DMS114 treated with DMSO at 0.1 percent for 48 hours (cell line): ENCODE data around the gene RSPH1.

Source experiments
- DNase-seq: peaks from one replicate; lab custom pipeline; 2025; ENCODE audit not compliant: unreplicated experiment; lab: John Stamatoyannopoulos, UW

RSPH1 gene

DNA sequence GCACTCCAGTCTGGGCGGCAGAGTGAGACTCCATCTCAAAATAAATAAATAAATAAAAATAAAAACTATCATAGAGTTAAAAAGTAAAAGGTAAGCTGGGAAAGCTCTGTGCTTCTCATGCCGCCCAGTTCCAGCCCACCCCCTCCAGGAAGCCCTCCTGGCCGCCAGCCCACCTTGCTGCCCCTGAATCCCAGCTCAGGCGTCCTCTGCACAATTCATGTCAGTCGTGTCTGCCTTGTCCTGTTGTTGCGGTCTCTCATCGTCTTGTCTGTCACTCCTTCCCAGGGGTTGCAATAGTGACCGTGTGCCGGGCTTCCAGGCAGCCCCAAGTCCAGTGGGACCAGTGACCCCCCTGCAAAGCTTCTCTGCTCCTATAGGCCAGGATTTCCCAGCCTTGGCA lies 44.1 kb downstream of the RSPH1 start:
- no peak for DNase-seq

DNA sequence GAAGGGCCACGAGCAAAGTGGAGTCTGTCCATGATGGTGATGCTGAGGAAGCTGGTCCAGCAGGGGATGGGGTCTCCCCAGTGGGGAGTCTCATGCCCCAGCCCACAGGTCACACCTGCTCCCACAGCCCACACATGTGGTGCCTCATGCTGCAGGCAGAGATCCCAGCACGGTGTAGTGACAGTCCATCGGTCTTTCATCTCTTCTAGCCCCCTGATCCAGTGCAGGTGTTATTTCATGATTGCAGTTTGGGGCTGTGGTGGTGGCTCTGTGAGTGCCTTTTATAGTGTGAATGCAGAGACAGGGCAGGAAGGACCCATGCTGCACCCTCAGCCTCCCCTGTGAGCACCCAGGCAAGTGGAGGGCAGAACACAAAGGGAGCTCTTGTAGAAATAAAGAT lies 47.3 kb downstream of the RSPH1 start:
- DNase-seq = no peak

DNA sequence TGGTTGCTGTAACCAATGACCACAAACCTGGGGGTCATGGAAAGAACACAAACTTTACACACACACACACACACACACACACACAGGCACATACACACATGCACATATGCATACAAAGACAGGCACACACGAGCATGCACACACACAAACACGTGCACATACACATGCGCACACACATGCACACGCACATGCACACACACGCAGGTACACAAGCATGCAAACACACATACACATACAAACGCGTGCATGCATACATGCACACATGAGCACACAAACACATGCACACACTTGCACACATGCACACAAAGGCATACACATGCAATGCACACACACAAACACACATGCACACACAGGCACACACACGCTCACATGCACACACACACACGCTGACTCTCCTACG lies 48.3 kb downstream of the RSPH1 start:
- DNase-seq = no peak

DNA sequence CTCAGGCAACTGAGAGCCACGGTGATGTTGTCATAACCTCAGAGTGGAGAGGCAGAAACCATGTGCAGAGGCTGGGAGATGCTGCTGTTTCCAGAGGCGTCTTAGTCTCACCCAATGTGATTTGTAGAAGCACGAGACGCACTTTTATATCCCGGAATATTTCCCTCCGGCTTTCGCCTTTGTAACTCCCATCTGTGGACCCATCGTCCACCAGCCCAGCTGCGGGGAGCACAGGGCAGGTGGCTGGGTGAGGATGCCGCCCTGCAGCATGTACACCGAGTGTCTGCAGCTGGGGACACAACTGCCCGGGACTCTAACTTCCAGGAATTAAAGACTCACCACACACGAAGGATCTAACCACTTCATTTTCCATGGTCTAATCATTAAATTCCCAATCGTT lies 48.8 kb downstream of the RSPH1 start:
- no peak for DNase-seq

DNA sequence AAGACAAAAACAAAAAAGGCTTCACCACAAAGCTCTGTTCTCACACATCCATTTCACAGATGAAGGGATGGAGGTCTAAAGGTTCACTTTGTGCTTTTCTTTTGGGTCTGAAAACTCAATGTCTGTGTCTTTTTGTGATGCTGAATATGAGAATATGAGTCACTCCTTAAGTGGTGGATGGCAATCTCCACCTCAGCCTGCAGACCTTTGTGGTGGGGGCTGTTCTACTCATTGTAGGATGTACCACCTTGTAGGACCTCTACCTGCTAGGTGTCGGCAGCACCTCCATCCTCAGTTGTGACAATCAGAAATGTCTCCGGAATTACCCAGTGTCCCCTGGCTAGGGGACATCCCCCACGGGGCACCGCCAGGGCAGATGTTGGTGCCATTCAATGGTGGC lies 49.5 kb downstream of the RSPH1 start:
- DNase-seq = no peak

DNA sequence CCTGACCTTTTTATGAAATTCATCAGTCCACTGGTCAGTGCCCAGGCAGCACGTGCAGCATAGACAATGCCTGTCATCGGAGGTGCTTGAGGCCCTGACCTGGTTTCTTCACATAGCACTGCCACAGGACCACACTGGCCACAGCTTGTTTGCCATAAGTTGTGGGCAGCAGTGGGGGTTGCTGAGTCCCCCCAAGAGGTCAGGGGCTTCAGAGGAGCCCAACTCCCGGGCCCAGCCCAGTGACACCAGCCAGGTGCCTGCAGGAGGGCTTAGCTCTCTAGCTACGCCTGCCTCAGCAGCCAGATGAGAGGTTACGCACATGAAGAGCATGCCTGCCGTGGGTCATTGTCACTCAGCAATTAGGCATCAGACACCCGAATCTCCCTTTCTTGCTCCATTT lies 50.7 kb downstream of the RSPH1 start:
- DNase-seq = no peak

DNA sequence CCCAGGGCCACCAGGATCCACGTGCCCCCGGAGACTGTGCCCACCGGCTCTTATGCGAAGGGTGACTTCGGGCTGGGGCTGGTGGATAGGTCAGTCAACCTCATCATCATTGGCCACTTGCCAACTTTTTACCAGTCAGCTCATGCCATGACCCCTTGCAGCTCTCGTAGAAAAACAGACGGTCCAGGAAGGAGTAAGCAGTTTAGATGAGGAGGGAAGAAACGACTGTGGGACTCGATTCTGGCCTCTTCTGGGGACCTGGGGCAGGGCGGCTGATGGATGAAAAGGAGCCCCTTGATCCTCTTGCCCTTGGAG lies 51.3 kb downstream of the RSPH1 start:
- DNase-seq = no peak

DNA sequence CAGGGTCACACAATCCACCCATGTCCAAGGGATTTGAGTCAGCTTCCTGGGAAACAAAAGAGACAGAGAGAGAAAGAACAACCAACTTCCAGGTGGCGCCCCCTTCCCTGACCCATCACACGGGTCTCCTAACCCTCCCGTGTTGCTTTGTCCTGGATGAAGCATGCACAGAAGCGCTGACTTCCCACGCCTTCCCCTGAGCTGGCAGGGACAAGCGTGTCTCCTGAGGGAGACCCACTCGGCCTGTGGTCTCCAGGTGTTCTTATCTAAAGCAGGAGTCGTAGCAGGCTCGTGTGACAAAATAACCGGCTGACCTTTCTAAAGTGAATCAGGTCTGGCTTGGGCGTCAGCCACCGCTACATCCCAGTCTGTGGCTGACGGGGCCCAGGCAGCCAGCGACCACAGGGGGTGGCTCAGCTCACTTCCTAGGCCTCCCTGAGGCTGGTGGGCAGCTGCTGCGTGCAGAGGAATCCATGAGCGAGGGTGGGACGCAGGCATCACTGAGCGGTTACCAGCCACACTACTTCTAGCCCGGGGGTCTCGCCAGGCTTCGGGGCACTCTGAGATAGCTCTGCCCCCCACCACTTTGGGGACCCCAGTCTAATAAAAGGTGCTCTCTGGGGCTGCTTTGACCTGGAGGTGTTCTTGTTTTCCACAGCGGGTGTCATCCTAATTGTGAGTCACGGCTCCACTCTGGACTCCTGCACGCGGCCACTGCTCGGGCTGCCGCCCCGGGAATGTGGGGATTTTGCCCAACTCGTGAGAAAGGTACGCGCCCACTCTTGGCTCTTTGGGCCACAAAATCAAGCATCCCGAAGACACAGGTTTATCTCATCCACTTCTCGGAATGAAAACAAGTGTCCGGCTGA lies 51.9 kb downstream of the RSPH1 start:
- DNase-seq = no peak

DNA sequence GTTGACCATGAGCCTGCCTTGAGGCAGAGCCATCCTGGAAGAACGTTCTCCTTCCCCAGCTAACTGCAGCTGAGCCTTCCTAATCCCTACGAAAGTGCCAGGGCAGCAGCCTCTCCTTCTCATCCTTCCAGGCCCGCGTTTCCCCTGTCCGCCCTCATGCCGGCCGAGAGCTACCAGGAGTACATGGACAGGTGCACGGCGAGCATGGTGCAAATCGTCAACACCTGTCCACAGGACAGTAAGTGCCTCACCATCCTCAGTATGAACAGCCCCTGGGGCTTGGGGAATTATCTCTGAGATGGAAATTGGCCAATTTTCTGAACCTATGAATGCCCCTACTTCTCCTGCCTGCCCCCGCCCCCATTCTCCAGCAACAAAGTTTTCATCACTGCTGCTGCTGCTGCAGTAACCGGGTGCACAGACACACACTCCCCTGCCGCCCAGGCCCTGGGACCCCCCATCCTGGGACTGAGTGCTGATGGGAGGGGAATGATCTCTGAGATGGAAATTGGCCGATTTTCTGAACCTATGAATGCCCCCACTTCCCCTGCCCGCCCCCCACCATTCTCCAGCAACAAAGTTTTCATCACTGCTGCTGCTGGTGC lies 52.7 kb downstream of the RSPH1 start:
- DNase-seq = no peak

DNA sequence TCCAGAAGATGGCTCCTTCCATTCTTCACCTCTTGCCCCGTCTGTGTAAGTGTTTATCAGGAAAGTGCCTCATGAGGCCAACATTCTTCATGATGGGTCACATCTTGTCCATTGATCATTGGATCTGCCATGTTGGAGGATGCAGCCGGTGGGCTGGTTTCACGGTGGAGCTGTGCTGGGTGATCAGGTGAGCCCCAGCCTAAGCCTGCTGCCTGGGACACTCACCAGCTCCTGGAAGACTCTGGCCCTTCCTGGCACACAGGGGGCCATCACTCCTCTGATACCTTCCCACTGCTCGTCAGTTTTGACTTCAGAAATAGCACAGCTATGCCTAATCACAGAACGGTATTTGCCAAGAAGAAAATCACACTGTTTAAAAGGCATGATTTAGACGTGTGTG lies 54.1 kb downstream of the RSPH1 start:
- DNase-seq = no peak

DNA sequence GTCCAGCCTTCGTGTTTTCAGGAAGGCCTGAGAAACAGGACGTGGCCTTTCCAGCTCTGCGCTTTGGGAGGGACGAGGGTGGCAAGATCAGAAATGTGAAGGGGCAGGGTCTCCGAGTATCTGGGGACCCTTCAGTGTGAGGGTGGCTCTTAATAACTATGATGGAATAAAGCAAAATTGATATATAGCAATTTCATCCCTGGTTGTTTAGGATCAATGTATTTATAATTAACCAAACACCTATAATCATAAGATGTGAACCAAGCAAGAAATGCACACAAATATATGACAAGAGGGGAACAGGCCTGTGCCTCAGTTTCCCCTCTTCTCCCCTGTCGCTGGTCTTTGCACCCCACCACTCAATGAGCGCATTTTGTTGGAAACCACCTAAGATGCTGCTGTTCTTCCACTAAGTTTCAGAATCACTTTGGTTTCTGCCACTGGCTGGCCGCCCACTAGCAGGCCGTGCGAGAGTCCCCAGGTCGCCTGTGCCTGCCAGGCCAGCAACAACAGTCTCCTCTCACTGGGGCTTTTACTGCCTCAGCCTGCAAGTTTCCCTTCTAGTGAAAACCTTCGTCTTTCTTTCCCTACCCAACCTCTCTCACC lies 55.7 kb downstream of the RSPH1 start:
- no peak for DNase-seq

DNA sequence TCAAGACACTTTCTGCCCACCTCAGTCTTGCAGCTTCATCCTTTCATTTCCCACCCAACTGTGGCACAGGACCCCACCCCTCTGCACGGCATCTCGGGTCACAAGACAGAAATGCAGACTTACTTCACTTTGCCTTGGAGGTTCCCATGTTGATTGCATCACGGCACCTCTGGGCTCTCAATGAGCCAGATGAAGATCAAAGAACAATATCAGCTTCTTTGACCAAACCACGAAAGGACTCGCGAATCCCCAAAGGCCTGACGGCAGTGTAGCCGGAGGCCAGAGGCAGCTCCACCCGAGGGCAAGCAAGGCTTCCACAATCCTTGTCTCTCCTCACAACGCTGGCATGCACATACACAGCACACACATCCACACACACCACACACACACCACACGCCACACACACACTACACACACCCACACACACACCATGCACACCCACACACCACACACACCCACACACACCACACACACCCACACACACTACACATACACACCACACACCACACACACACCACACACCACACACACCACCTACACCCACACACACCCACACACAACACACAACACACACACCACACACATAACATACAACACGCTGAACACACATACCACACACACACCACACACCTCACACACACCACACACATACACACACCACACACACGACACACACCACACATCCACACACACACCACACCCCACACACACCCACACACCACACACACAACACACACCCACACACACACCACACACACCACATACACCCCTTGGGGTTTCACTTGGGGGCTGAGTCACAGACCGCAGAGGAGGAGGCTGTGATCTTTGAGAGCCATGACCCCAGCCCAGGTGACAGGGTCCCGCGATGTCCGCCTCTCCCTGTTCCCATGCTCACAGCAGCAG lies 56.5 kb downstream of the RSPH1 start:
- no peak for DNase-seq

DNA sequence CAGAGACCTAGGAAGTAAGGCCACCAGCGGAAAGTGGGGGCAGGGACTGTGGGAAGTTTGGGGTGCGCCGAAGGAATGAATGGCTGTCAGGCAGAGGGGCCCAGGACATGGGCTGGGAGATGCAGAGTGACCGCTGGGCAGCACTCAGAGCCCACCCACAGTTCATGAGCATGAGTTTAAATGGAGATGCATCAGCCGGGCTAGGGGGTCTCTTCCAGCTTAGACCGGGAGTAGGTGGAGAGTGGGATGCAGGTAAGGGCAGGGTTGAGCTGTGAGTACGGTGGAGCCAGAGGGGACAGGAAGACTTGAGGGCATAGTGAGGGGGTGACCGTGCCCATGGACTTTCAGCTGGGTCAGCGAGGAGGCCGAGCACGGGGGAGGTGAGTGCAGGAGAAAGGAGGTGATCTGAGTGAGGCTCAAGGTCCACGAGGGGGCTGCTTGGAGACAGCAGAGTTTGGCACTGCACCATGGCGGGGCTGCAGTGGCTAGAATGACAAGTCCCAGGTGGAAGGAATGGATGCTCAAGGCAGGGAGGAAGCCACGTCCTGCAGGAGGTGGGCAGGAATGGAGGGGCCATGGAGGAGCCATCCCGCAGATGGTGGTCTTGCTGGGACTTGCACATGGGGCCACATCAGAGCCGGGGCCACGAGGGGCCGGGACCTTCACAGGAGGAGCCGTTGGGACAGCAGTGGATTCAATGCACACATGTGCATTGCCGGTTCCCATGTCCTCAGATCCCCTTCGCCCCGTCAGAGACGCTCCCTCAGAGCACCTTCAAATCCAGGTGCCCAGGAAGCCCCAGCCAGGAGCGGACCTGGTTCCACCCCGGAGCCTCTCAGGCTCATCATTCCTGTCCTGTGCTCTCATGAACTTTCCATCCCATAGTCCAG lies 57.5 kb downstream of the RSPH1 start:
- no peak for DNase-seq

DNA sequence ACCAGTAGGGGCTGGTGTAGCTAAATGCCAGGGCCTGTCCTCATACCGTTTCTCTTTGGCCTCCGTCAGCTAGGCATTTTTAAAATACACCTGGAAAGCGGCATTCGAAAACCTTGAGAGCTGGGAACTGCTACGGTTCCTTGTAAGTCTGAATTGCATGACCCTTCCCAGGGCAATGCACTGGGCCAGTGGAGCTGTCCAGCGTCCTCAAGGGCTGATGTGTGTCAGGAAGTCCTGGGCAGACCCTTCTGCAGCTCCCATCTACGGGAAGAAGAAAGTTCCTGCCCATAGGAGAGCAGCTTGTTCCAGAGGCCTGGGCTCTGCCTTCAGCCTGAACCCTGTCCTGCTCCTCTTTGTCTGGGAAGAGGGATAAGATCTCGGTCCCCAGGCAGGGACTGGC lies 58.2 kb downstream of the RSPH1 start:
- no peak for DNase-seq

DNA sequence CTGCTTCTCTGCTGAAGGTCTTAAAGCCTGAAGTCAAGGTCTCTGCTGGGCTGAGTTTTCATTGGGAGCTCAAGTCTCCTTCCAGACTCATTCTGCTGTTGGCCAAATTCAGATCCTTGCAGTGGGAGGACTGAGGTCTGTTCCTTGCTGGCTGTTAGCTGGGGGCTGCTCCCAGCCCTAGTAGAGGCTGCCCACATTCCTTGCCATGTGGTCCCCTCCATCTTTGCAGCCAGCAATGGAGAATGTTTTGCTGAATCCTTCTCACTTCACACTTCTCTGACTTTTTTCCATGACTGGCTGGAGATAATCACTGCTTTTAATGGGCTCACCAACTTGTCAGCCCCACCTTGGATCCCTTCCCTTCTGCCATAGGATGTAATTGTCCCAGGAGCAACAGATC lies 59.1 kb downstream of the RSPH1 start:
- no peak for DNase-seq

DNA sequence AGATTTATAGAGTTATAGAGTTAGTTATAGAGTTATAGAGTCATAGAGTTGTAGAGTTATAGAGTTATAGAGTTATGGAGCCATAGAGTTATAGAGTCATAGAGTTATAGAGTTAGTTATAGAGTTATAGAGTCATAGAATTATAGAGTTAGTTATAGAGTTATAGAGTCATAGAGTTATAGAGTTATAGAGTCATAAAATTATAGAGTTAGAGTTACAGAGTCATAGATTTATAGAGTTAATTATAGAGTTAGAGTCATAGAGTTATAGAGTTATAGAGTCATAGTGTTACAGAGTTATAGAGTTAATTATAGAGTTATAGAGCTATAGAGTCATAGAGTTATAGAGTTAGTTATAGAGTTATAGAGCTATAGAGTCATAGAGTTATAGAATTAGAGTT lies 60.2 kb downstream of the RSPH1 start:
- no peak for DNase-seq

DNA sequence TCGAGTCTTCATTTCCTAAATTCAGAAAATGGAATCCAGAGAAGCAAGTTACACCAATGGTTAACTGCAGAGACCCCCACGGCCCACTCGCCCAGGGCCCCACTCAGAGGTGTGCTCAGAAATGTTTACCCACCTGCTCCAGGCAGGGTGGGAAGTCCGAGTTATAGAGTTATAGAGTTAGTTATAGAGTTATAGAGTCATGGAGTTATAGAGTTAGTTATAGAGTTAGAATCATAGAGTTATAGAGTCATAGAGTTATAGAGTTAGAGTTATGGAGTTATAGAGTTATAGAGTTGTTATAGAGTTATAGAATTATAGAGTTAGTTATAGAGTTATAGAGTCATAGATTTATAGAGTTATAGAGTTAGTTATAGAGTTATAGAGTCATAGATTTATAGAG lies 60.6 kb downstream of the RSPH1 start:
- no peak for DNase-seq

DNA sequence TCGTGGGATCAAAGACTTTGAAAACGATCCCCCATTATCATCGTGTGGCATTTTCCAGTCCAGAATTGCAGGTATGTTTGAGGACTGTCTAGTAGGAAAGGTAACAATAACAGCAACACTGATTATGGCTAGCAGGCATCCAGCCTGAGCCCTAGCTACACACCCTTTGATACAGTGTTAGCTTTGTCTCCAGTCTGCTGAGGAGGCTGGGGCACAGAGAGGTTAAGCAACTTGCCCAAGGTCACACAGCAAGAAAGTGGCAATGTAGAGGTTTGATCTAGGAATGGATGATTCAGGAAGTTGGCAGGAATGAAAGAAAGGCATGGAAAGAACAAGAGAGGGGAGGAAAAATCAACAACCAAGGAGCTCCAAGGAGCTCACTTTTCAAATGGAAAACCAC lies 61.1 kb downstream of the RSPH1 start:
- no peak for DNase-seq

DNA sequence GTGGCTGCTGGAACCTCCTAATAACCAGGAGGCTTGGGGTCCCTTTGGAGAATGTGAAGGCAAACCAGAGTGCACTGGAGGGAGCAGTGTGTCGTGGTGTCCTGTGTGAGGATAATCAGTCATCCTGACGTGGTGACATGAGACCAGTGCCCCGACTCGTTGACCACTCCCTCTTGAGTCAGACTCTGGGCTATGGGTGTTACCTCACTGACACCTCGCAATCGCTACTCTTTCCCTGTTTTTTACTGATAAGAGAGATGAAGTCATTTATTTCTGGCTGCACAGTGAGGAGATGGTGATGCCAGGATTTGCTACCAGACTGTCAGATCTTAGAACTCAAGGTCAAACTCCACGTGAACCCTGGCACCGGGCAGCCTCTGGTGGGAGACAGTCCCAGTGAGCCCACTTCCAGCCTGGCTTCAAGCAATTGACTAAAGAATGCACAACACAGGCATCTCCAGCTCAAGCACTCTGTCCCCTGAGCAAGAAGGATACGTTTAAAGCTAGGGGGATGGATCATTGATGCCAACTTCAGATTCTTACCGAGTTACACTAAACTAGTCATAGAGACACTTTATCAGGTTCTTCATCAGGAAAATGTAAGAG lies 62.0 kb downstream of the RSPH1 start:
- DNase-seq = no peak

DNA sequence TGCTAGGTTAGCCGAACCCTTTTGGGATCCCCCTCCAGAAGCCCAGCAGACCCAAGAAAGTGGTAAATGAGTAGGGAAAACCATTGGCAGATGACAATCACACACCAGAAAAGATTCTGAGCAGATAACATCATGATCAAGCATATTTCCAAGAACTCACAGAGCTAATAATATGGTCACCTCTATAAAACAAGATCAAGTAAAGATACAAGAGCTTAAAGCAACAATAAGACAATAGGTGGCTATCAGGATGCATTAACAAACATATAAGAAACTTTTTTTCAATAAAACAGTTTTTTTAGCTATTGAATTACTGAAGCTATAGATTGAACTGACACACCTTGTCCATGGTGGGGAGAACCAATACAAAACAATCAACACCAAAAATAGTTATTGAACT lies 63.3 kb downstream of the RSPH1 start:
- DNase-seq = no peak
